Activated T-cell treated with anti-CD3 and anti-CD28 coated beads, Interleukin-2, amount 50 U/mL, for 4 hours (primary cell): ENCODE data around the gene FNDC3B. TPM values are rescaled to one million over a fixed set of nuclear protein-coding genes. Genes with fewer than 3 reads are reported as not detected.

Experiments
- ATAC-seq, 2 donors: fragments of 200-7000 bp; cut with Tn5 transposase; one replicate each; pipeline ENCODE4 v1.10.0; 2021
- DNase-seq: peaks from one replicate; pipeline ENCODE4 v3.0.0-alpha.2; 2020
- H3K27me3 Mint-ChIP-seq: one replicate; pipeline ENCODE4 v1.8.0; 2021; ENCODE audit warnings: low read depth, mixed read lengths
- H3K36me3 Mint-ChIP-seq: one replicate; pipeline ENCODE4 v1.8.0; 2022; ENCODE audit warnings: mixed read lengths; ENCODE audit not compliant: insufficient read depth
- H3K4me1 Mint-ChIP-seq: one replicate; pipeline ENCODE4 v1.8.0; 2021; ENCODE audit warnings: low read depth, mixed read lengths
- H3K4me3 Mint-ChIP-seq: one replicate; pipeline ENCODE4 v1.8.0; 2021; ENCODE audit warnings: mild to moderate bottlenecking, moderate library complexity, mixed read lengths
- H3K9me3 Mint-ChIP-seq: one replicate; pipeline ENCODE4 v1.8.0; 2021; ENCODE audit warnings: mixed read lengths
- total RNA-seq, 3 donors: library from RNA; stranded (reverse); gene quantifications; one replicate each; pipeline ENCODE4 v1.2.1, GENCODE V29; 2021

Gene FNDC3B
- total RNA-seq, 3 donors from 2014 or later: 20.3 to 23.9 (median 21.2) TPM

GRCh38 chr3:172173316-172174254, 134.2 kb downstream of the FNDC3B start:
- Mint-ChIP-seq H3K4me3 (no peak overlapping the region), H3K36me3 (peaks cover 10% of the 10 kb centered on the region), H3K4me1 (peaks cover 17% of the 10 kb centered on the region), H3K9me3 (no peaks in the 10 kb centered on the region), H3K27me3 (no peaks in the 10 kb centered on the region)
- ATAC-seq: no peak
- DNase-seq: no peak

GRCh38 chr3:172174513-172175253, 135.3 kb downstream of the FNDC3B start:
- Mint-ChIP-seq H3K4me3 (no peak overlapping the region), H3K27me3 (no peaks in the 10 kb centered on the region), H3K4me1 (peaks cover 13% of the 10 kb centered on the region), H3K36me3 (peaks cover 5% of the 10 kb centered on the region), H3K9me3 (no peaks in the 10 kb centered on the region)
- DNase-seq (no peak), ATAC-seq (no peak)

- no peaks in the 10 kb centered on the region for H3K9me3 Mint-ChIP-seq
- H3K4me3 Mint-ChIP-seq: no peak overlapping the region
- ATAC-seq (no peak), DNase-seq (no peak)
- no peaks in the 10 kb centered on the region for H3K27me3 Mint-ChIP-seq
- peaks cover 16% of the 10 kb centered on the region for H3K4me1 Mint-ChIP-seq
- peaks cover 2% of the 10 kb centered on the region for H3K36me3 Mint-ChIP-seq
Measured at GRCh38 chr3:172175254-172175599, 135.8 kb downstream of the FNDC3B start.

- H3K4me1 Mint-ChIP-seq: peaks cover 21% of the 10 kb centered on the region
- ATAC-seq: no peak
- H3K9me3 Mint-ChIP-seq: no peaks in the 10 kb centered on the region
- no peaks in the 10 kb centered on the region for H3K27me3 Mint-ChIP-seq
- H3K36me3 Mint-ChIP-seq: peaks cover 1% of the 10 kb centered on the region
- no peak for DNase-seq
- H3K4me3 Mint-ChIP-seq: no peak overlapping the region
Measured at GRCh38 chr3:172176061-172176770, 136.8 kb downstream of the FNDC3B start.

GRCh38 chr3:172177046-172177445, 137.7 kb downstream of the FNDC3B start:
- Mint-ChIP-seq H3K27me3 (no peaks in the 10 kb centered on the region), H3K4me3 (no peak overlapping the region), H3K36me3 (peaks cover 1% of the 10 kb centered on the region), H3K9me3 (no peaks in the 10 kb centered on the region), H3K4me1 (peaks cover 23% of the 10 kb centered on the region)
- no peak for DNase-seq
- ATAC-seq: no peak

- H3K4me3 Mint-ChIP-seq: no peak overlapping the region
- ATAC-seq (no peak), DNase-seq (no peak)
- H3K36me3 Mint-ChIP-seq: peaks cover 1% of the 10 kb centered on the region
- H3K4me1 Mint-ChIP-seq: peaks cover 28% of the 10 kb centered on the region
- no peaks in the 10 kb centered on the region for H3K9me3 Mint-ChIP-seq
- H3K27me3 Mint-ChIP-seq: no peaks in the 10 kb centered on the region
Measured at GRCh38 chr3:172177803-172178316, 138.5 kb downstream of the FNDC3B start.

- Mint-ChIP-seq H3K4me3 (no peak overlapping the region), H3K36me3 (peaks cover 4% of the 10 kb centered on the region), H3K4me1 (peaks cover 23% of the 10 kb centered on the region), H3K9me3 (no peaks in the 10 kb centered on the region), H3K27me3 (no peaks in the 10 kb centered on the region)
- ATAC-seq (no peak), DNase-seq (no peak)
Measured at GRCh38 chr3:172179680-172180399, 140.5 kb downstream of the FNDC3B start.

- Mint-ChIP-seq H3K4me1 (peaks cover 23% of the 10 kb centered on the region), H3K4me3 (no peak overlapping the region), H3K9me3 (no peaks in the 10 kb centered on the region), H3K36me3 (peaks cover 4% of the 10 kb centered on the region), H3K27me3 (no peaks in the 10 kb centered on the region)
- ATAC-seq (no peak), DNase-seq (no peak)
Measured at GRCh38 chr3:172180473-172180872, 141.1 kb downstream of the FNDC3B start.

GRCh38 chr3:172181932-172182586, 142.7 kb downstream of the FNDC3B start:
- peak in 1 of 2 donors; percentile 14 for ATAC-seq
- no peaks in the 10 kb centered on the region for H3K9me3 Mint-ChIP-seq
- no peak for DNase-seq
- no peak overlapping the region for H3K4me3 Mint-ChIP-seq
- no peaks in the 10 kb centered on the region for H3K27me3 Mint-ChIP-seq
- peaks cover 25% of the 10 kb centered on the region for H3K4me1 Mint-ChIP-seq
- peaks cover 4% of the 10 kb centered on the region for H3K36me3 Mint-ChIP-seq

- Mint-ChIP-seq H3K4me1 (peaks cover 25% of the 10 kb centered on the region), H3K4me3 (no peak overlapping the region), H3K9me3 (no peaks in the 10 kb centered on the region), H3K36me3 (peaks cover 4% of the 10 kb centered on the region), H3K27me3 (no peaks in the 10 kb centered on the region)
- ATAC-seq (no peak), DNase-seq (no peak)
Measured at GRCh38 chr3:172182797-172183196, 143.4 kb downstream of the FNDC3B start.

GRCh38 chr3:172184106-172184822, 144.9 kb downstream of the FNDC3B start:
- Mint-ChIP-seq H3K9me3 (no peaks in the 10 kb centered on the region), H3K36me3 (peaks cover 2% of the 10 kb centered on the region), H3K4me3 (no peak overlapping the region), H3K4me1 (peaks cover 23% of the 10 kb centered on the region), H3K27me3 (no peaks in the 10 kb centered on the region)
- DNase-seq (no peak), ATAC-seq (no peak)

- no peak overlapping the region for H3K4me3 Mint-ChIP-seq
- ATAC-seq: no peak
- DNase-seq: no peak
Measured at GRCh38 chr3:172185907-172186306, 146.5 kb downstream of the FNDC3B start.

GRCh38 chr3:172186607-172187006, 147.2 kb downstream of the FNDC3B start:
- Mint-ChIP-seq H3K27me3 (no peaks in the 10 kb centered on the region), H3K36me3 (peaks cover 2% of the 10 kb centered on the region), H3K4me3 (no peak overlapping the region), H3K9me3 (no peaks in the 10 kb centered on the region), H3K4me1 (peaks cover 13% of the 10 kb centered on the region)
- DNase-seq: no peak
- ATAC-seq: no peak

More at GRCh38 chr3:172185907-172186306, 146.5 kb downstream of the FNDC3B start:
- peaks cover 2% of the 10 kb centered on the region for H3K36me3 Mint-ChIP-seq
- H3K9me3 Mint-ChIP-seq: no peaks in the 10 kb centered on the region
- no peaks in the 10 kb centered on the region for H3K27me3 Mint-ChIP-seq
- H3K4me1 Mint-ChIP-seq: peaks cover 13% of the 10 kb centered on the region
